Erythroblast (primary cell): ENCODE results near the gene B3GNT5.

Experiments
- GATA1 ChIP-seq: IDR thresholded peaks from 2 replicates; pipeline ENCODE4 v1.6.1; 2011; ENCODE audit warnings: low read depth, mild to moderate bottlenecking, control low read depth, low read length, moderate library complexity
- POLR2A ChIP-seq: IDR thresholded peaks from 2 replicates; pipeline ENCODE4 v1.6.1; 2011; ENCODE audit warnings: mild to moderate bottlenecking, low read length

DNA sequence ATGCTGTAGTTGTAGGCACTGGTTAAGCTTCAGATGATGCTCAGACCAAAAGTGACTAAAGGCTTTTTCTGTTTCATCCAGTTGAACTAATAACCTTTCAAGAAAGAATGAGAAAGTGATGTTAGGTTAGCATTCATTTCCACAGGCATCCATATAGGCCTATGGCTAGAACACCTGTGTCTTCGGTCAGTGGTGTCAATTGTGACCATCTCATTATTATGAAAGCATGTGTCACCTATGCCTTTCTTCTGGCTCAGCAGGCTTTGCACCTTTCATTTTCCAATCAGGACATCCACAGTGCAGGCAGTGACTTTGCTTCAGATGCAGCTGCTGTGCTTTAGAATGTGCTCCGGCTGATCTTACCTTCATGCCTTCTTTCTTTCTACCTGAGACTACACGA is 57.9 kb downstream of the B3GNT5 start:
- TF ChIP-seq POLR2A (no peak), GATA1 (no peak)
